Activated CD8-positive, alpha-beta memory T cell treated with anti-CD3 and anti-CD28 coated beads, Interleukin-2, amount 50 U/mL, for 1 hour (primary cell): Measurements from ENCODE around the gene IFNGR2.
A peak's percentile ranks its signal among the peaks of the same experiment; 100 is the strongest.
"Not testable (repeated sequence)": the region's sequence is repeated elsewhere in the genome, so short reads cannot be mapped to it uniquely, and the experiment has no call there.

Experiments
- DNase-seq: peaks from one replicate; pipeline ENCODE4 v3.0.0-alpha.2; 2020; ENCODE audit errors: extremely low read depth

The IFNGR2 gene

DNA sequence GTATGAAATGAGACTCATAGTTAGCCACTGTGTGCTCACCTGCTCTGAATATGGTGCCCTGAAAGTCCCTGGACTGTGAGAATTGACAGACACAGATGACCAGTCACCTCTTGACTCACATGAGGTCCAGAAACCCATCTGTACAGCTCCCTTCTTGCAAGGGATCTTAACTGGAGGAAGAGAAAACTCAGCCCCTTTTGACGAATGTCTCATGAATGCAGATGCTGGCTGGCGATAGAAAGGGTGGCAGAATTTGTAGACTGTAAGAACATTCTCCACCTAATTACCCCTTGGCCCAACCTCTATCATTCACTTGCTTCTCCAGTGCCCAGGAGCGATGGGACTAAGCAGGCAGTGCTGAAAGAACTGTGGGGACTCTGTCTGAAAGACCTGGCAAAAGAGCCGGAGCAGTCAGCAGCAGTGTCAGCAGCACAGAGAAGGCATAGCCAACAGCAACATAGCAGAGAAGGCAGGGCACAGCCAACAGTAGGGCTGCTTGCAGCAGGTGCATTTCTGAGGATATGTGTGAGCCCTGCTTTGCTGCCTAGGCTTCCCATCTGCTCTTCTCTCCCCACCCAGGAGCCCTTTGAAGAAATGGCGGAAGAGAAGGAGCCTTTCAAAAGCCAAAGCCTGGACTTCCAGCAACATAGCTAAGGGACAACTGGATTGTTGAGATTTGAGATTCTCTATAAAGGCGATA, 25.8 kb upstream of the IFNGR2 start:
- DNase-seq: no peak

DNA sequence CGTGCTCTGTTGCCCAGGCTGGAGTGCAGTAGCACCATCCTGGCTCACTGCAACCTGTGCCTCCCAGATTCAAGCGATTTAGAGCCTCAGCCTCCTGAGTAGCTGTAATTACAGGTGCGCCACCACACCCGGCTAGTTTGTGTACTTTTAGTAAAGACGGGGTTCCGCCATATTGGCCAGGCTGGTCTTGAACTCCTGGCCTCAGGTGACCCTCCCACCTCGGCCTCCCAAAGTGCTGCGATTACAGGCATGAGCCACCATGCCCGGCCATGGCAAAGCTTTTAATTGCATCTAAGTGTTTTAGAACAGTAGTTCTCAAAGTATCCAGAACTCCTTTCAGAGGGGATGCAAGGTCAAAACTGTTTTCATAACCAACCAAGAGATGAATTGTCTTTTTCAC, 25.1 kb upstream of the IFNGR2 start:
- no peak for DNase-seq

DNA sequence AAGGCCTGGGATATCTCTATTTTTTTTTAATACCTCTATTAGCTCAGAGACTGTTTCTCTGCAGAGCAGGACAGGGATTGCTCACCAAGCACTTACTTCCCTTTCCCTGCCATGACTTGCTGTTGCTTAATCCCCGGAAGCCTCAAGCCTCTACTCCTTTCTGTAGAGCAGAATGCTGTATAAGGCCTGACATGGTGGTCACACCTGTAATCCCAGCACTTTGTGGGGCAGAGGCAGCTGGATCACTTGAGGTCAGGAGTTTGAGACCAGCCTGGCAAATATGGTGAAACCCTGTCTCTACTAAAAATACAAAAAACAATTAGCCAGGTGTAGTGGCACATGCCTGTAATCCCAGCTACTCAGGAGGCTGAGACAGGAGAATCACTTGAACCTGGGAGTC, 23.3 kb upstream of the IFNGR2 start:
- not testable (repeated sequence) for DNase-seq

DNA sequence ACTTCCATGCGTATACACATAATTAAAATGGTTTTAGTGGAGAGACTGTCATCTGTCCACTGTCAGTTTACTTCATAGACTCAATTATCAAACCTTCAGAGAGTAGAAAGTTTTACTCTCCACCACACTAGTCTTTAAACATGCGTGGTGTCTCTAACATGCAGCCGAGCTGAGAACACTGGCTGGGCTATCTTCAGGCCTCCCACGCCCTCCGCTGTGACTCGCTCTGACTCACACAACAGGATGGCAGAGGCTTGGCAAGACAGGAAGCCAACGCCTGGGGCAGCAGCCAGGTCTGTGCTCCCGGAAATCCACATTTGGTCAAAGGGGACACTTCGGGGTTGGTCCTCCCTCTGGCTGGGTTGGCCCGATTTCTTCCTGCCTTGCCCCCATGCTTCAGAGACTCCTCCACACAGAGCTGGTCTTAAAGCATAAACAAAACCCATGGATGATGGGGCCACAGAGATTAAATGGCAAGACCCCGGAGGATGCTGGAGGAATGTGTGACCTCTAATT, 22.7 kb upstream of the IFNGR2 start:
- DNase-seq: peak; percentile 64

DNA sequence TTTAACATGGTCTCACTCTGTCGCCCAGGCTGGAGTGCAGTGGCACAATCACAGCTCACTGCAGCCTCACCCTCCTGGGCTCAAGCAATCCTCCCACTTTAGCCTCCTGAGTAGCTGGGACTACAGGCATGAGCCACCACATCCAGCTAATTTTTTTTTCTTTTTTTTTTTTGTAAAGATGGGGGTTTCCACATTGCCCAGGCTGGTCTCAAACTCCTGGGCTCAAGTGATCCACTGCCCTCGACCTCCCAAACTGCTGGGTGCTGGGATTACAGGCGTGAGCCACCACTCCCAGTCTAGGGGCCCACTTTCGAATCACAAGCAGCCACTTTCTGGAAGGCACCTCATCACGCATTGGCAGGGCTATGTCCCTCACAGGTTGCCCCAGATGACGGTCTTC, 21.8 kb upstream of the IFNGR2 start:
- not testable (repeated sequence) for DNase-seq

DNA sequence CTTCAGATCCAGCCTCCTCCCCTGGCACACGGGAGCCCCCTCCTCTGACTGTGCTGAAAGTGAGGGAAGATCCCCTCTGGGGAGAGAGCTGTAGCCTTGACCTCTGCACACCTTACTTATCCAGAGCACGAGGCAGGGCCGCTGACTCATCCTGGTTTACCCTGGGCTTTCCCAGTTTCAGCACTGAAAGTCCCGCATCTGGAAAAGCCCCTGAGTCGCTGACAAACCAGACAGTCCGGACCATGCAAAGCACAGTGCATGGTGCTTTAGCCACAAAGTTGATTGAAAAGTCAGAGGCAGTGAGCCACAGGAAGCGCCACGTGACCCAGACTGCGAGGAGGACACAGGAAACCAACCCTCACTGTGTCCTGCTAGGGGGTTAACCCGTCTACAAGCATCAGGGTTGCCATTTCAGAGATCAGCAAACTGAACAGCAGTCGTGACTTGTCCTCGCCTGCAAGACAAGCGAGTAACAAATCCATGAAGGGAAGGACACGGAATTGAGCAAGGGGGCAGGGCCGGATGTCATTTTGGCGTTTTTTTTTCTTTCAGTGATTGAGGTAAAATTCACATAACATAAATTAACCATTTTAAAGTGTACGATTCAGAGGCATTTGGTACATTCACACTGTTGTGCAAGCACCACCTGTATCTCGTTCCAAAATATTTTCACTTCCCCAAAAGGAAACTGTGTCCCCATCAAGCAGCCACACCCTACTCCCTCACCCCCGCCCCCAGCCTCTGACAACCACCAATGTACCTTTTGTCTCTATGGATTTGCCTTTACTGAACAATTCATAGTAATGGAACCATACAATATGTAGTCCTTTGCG, 19.9 kb upstream of the IFNGR2 start:
- DNase-seq: no peak

DNA sequence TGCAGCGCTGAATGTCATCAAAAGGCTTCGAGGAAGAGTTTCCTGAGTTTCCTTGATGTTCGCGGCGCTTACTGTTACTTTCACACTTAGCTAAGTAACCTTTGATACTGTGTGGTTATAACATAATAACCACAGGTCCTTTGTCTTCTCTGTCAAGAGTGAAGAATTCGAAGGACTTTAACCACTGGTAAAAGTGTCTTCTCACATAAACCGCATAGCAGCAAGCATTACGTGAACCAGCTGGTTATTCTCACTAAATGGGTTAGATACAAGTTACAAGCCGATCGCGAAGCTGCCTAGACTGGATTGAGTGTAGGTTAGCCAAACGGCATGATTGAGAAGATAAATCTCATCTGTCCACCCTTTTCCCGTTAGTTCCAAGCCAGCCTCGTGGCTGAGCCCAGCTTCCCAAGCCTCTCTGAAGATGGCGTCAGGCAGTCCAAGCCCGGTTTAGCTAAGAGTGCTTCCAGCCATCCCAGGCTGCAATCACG, 18.3 kb upstream of the IFNGR2 start:
- no peak for DNase-seq

DNA sequence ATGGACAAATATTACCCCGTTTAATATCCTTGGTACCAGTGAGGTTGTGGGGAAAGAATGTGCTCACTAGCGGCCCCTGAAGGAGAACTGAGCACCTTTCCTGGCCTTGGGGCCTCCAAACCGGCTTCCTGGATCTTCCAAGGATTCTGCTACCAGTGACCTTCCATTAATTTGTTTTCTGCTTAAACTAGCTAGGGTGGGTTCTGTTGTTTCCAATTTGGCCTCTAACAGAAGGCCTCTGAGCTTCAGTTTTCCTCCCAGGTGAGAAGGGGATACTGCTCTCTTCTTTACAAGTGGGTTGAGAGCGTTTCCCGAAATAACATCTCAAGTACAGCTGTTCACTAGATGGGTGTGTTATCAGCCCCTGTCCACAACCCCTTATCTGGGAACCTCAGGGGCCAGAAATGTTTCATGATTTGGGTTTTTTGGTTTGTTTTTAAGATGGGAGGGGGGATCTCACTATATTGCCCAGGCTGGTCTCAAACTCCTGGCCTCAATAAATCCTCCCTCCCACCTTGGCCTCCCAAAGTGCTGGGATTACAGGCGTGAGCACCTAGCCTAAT, 16.9 kb upstream of the IFNGR2 start:
- DNase-seq: no peak

DNA sequence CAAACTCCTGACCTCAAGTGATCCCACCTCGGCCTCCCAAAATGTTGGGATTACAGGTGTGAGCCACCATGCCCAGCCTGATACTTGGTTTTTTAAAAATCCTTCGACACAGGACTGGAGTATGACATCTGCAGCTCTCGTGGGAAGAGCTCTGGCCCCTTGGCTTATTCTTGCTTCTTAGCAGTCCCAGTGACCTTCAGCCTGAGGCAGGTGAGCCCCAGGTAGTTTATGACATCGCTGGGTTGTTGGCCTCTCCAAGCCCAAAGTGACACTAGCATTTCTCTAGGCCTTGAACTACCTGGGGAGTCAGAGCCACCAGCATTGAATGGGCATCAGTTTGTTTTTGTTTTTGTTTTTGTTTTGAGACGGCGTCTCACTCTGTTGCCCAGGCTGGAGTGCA, 15.9 kb upstream of the IFNGR2 start:
- no peak for DNase-seq

DNA sequence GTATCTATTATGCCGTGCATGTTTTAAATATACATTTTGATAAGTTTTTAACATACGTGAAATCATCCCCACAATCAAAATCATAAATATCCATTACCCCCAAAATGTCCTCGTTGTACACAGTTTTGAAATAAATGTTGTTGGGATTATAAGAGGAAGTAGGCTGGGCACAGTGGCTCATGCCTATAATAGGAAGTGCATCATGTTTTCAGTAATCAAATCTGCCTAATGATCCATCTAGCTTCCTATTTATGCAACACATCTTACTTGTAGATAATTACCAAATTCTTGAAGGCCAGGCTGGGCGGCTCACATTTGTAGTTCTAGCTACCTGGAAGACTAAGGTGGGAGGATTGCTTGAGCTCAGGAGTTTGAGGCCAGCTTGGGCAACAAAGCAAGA, 15.0 kb upstream of the IFNGR2 start:
- DNase-seq: no peak

DNA sequence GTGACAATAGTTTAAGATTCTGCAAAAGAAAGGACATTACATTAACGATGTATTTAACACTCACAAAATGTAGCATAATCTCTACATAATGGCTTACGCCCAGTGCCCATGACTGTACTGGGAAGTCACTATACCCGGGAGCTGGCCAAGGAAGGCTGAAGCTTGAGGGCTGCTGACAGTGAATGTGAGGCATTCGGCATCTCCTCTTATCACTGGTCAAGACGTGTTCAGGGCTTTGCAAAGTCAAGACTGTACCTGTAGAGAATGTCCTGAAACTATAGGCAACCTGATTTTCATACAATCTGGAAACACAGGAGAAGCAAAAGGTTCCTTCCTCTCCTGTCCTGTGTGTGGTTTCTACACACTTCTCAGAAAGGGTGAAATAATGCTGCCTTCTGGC, 12.7 kb upstream of the IFNGR2 start:
- no peak for DNase-seq

DNA sequence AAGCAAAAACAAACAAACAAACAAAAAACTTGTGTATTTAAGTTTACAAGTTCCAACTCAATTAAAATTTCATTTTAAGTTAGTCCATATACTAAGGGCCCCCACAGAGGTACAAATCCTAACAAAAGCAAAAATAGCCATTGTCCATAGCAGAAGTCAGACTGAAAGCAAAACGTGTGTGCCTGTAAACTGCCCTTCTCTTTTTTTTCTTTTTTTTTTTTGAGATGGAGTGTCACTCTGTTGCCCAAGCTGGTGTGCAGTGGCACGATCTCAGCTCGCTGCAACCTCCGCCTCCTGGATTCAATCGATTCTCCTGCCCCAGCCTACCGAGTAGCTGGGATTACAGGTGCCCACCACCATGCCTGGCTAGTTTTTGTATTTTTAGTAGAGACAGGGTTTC, 11.6 kb upstream of the IFNGR2 start:
- no peak for DNase-seq

DNA sequence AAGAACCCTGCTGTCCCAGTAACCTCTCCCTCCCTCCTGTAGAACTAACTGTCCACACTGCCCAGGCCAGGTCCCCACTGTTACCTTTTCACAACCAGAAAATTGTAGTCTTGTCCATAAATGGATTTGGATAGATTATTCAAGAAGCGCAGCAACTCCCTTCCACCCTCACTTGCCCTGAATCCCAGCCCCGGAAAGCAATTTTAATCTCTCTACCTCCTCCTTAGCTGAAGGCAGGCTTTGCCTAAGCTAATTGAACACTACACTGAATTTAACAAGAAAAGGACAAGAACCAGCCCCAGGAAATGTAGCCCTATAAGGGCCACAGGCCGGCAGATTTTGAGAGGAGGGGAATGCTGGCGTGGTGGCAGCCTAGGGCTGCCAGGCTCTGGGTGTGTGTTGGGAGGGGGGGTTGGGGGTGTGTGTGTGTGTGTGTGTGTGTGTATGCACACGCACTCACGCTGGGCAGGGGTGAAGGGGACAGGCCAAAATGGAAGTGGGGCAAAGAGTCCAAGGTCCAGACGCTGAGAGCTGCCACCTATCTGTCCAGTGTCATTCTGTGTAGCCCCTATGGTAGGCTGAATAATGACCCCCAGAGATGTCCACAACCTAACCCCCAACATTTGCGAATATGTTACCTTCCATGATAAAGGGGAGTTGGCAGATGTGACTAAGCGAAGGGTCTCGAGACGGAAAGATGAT, 10.8 kb upstream of the IFNGR2 start:
- DNase-seq: no peak

DNA sequence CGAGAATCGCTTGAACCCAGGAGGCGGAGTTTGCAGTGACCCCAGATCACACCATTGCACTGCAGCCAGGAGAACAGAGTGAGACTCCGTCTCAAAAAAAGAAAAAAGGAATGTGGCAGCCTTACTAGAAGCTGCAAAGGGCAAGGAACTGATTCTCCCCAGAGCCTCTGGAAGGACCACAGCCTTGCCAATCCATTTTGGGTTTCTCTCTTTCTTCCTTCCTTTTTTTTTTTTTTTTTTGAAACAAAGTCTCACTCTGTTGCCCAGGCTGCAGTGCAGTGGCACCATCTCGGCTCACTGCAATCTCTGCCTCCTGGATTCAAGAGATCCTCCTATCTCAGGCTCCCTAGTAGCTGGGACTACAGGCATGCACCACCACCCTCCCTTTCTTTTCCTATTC, 9.9 kb upstream of the IFNGR2 start:
- no peak for DNase-seq

DNA sequence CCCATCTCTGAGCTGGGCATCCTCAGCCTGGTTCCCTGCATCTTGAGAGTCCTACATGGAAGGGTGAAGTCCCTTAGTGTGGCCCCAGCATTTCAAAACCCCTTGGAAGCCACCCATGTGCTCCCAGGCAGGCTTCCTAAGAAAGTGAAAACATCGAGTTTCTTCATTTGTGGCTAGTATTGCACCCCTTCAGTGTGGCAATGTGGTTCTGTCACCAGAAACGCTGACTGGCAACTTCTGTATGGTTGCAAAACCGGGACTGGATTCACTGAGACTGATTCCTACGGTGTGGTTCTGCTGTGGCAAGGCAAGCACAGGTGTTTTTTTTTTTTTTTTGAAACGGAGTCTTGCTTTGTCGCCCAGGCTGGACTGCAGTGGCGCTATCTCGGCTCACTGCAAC, 9.0 kb upstream of the IFNGR2 start:
- no peak for DNase-seq

DNA sequence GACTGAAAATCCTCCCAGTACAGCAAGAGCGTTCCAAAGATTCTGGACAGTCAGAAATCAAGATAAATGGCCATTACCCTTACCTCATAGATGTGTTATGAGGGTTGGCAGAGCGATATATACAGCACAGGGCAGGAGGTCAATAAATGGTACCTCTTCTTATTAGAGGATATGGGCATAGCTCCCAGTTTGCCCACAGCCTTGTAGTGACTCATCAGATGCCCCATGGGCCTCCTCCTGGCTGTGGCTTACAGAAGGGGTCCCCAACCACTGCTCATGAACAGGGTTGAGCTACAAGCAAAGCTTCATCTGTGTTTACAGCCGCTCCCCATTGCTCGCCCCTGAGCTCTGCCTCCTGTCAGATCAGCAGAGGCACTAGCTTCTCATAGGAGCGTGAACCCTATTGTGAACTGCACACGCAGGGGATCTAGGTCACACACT, 7.3 kb upstream of the IFNGR2 start:
- DNase-seq: no peak

DNA sequence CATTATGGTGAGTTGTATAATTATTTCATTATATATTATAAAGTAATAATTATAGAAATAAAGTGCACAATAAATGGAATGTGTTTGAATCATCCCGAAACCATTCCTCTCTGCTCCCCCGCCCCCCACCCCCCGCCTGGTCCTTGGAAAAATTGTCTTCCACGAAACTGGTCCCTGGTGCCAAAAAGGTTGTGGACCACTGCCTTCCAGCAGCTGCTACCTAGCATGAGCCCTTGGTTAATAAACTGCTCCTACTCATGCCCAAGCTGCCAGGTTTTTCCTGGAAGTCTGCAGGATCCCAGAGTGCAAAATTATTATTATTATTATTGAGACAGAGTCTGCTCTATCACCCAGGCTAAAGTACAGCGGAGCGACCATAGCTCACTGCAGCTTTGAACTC, 6.8 kb upstream of the IFNGR2 start:
- no peak for DNase-seq

DNA sequence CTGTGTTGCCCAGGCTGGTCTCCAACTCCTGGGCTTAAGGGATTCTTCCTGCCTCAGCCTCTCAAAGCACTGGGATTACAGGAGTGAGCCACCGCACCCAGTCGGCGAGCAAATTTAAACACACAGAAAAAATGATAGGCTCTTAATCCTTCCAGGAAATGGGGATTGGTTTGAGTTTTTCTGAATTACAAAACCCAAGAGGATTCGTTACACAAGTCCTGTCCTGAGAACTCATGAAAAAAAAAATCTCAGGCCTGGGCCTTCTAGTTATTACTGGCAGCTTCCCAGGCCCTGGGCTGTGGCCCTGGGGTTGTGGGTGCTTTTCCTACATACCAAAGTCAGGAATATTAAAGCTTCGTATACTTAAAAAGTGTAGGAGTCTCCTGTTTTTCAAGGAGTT, 6.3 kb upstream of the IFNGR2 start:
- no peak for DNase-seq

DNA sequence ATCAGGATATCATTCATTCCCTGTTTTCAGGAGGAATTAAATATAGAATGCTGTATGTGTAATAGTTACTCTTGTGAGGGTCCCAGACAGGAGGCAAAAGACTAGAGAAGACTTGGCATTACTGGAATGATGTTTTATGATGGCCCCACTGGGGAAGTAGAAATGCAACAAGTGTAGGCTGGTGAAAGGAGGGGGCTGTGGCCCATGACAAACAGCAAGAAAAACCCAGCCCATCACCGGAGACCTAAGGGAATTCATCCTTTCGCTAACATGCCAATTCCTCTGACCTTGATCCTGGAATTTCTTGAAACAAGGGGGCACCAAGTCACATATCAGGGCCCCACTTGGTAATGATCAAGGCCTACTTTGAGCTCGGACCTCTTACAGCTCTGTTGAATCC, 5.5 kb upstream of the IFNGR2 start:
- no peak for DNase-seq

DNA sequence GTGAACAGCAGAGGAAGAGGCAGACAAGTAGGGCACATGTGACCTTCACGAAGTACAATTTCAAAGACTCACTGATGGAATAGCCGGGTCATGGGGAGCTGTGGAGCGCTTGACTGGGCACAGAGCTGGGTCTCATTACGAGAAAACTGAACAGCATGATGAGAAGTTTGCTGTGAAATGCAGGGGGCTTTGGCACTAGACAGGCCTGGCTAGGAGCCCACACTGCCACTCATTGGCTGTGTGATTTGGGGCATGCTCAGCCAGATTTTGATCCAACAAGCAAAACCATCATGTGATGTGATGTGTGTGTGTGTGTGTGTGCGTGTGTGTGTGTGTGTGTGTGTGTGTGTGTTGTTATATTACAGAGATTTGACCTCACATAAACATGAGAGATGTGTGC, 4.9 kb upstream of the IFNGR2 start:
- DNase-seq: no peak

DNA sequence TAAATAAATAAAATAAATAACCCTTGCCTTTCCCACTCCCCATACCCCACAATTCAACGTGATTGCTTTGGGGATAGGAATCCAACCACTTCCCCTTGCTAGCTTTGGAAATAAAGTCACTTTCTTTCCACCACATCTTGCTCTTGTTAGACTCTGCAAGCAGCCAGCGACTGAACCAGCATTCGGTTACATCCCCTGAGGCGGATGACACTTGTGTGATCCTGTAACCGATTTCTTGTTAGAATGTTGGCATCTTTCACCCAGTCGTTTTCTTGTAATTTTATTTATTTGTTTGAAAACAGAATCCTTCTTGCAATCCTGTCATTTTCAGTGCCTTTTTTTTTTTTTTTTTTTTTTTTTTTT, 1.6 kb upstream of the IFNGR2 start:
- no peak for DNase-seq
